Ovary (tissue), 3 donors: ENCODE measurements around the gene ZNF680.

ENCODE experiments used
- EP300 ChIP-seq: sonication (generic); formaldehyde crosslinking; IDR thresholded peaks from one replicate; pipeline ENCODE4 v1.6.1; 2017; ENCODE audit warnings: antibody characterized with exemption
- POLR2A ChIP-seq: fragments of 450-650 bp; IDR thresholded peaks from one replicate; pipeline ENCODE4 v1.6.1; 2017; ENCODE audit warnings: antibody characterized with exemption, mild to moderate bottlenecking, moderate library complexity
- TF ChIP-seq, protein P1 (sequence below), 3 donors: fragments of 450-650 bp in 2 of 3; fragments of 200-600 bp in 1 of 3; IDR thresholded peaks; one replicate each; pipeline versions ENCODE4 v1.5.1 to v1.8.0; 2016 to 2022; ENCODE audit warnings: antibody characterized with exemption in 3 of 3, mild to moderate bottlenecking in 1 of 3
- donor health status: DM: no; HTN: no; CAD: no.

DNA sequence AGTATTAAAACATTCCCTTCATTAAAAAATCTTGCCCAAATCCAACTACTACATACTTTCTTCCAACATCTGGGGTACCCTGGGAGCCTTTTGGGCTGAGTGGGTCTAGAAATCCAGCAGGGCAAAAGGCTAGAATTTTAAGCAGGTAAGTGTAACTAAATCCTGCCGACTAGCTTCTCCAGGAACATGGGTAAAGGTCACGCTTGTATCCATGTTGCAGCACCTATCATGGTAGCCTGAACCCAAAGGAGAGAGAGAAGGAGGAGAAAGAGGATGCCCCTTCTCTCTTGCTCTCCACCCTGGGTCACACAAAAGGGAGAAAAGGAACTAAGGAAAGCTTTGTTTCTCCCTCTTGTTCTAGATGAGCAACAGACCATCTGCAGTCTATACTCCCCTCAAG is 53.3 kb downstream of the ZNF680 start:
- TF ChIP-seq EP300 (no peak), POLR2A (no peak)
- TF ChIP-seq, protein P1, sequence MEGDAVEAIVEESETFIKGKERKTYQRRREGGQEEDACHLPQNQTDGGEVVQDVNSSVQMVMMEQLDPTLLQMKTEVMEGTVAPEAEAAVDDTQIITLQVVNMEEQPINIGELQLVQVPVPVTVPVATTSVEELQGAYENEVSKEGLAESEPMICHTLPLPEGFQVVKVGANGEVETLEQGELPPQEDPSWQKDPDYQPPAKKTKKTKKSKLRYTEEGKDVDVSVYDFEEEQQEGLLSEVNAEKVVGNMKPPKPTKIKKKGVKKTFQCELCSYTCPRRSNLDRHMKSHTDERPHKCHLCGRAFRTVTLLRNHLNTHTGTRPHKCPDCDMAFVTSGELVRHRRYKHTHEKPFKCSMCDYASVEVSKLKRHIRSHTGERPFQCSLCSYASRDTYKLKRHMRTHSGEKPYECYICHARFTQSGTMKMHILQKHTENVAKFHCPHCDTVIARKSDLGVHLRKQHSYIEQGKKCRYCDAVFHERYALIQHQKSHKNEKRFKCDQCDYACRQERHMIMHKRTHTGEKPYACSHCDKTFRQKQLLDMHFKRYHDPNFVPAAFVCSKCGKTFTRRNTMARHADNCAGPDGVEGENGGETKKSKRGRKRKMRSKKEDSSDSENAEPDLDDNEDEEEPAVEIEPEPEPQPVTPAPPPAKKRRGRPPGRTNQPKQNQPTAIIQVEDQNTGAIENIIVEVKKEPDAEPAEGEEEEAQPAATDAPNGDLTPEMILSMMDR (IDR thresholded peaks at IDR 0.05): no peak
